ENCODE measurements around the gene ATP6V0A1. TPM values are rescaled to one million over a fixed set of nuclear protein-coding genes. Genes with fewer than 3 reads are reported as not detected.
A peak's percentile ranks its signal among the peaks of the same experiment; 100 is the strongest.

ATP6V0A1 gene
- total RNA-seq, 1 experiment from 2014 or later, result 55.1 TPM

GRCh38 chr17:42547001-42547461 is 88.4 kb downstream of the ATP6V0A1 start:
- no peaks in the 10 kb centered on the region for H3K27me3 ChIP-seq (ENCODE audit: insufficient read depth, low read depth)
- H3K36me3 ChIP-seq (ENCODE audit: low read depth), result no peaks in the 10 kb centered on the region
- no peak for TF ChIP-seq EZH2 (IDR thresholded peaks at IDR 0.05; ENCODE audit: low read depth)
- no peak for TF ChIP-seq CTCF (conservative IDR thresholded peaks at IDR 0.05)
- no peak overlapping the region for H3K4me2 ChIP-seq
- H2AFZ ChIP-seq, result no peak overlapping the region
- H3K79me2 ChIP-seq (ENCODE audit: low read depth), result no peaks in the 10 kb centered on the region
- intact Hi-C loops (cut with micrococcal nuclease; ENCODE audit: unreplicated experiment), result no loop called here
- ChIA-PET POLR2A (ENCODE audit: unreplicated experiment) (interaction anchor here (0.7 kb wide), 1 partner anchor 431 kb away, joined by 3 read pairs; no protein-coding TSS in a partner anchor), CTCF (no interaction called here)
- H3F3A ChIP-seq (ENCODE audit: insufficient read depth, low read depth), result peaks cover 19% of the 10 kb centered on the region; the same call in 1 of the 2 replicates
- no peak overlapping the region for H3K4me3 ChIP-seq
- peaks cover 2% of the 10 kb centered on the region for H3K4me1 ChIP-seq (replicated peaks; ENCODE audit: insufficient read depth)
- no peaks in the 10 kb centered on the region for H3K9me2 ChIP-seq (ENCODE audit: insufficient read depth)
- no peaks in the 10 kb centered on the region for H4K20me1 ChIP-seq (ENCODE audit: insufficient read depth)
- no peak for DNase-seq
- BruUV-seq (replicated peaks), result no TSS peak
- H3K27ac ChIP-seq, result no peak overlapping the region
- H3K9me3 ChIP-seq (ENCODE audit: insufficient read depth, low read depth), result no peaks in the 10 kb centered on the region

DNA sequence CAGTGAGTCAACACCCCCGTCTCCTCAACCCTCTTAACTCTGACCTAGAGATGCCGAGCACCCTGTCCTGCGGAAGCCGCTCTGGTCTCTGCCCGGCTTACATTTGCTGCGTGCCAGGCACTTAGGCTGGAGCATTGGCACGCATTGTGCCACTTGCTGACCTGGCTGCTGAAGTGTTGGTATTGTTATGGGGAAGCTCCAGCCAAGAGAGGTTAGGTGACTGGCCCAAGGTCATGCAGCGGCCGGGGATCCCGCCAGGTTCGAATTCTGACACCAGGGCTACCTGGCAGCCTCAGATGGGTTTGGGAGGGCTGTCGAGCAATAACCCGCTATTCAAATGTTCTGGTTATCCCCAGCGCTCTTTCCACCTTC is 89.0 kb downstream of the ATP6V0A1 start:
- TF ChIP-seq CTCF (conservative IDR thresholded peaks at IDR 0.05) (no peak), EZH2 (IDR thresholded peaks at IDR 0.05; ENCODE audit: low read depth) (no peak)
- H3K4me2 ChIP-seq, result no peak overlapping the region
- CTCF ChIA-PET, result interaction anchor here (0.7 to 1.6 kb wide), 2 partner anchors 16 to 137 kb away, joined by 3 to 4 read pairs; no protein-coding TSS in a partner anchor
- H3K9me3 ChIP-seq (ENCODE audit: insufficient read depth, low read depth), result no peaks in the 10 kb centered on the region
- H3K4me3 ChIP-seq, result no peak overlapping the region
- no peaks in the 10 kb centered on the region for H3K36me3 ChIP-seq (ENCODE audit: low read depth)
- no peaks in the 10 kb centered on the region for H3K4me1 ChIP-seq (replicated peaks; ENCODE audit: insufficient read depth)
- H3K27ac ChIP-seq, result no peak overlapping the region
- DNase-seq, result no peak
- H3F3A ChIP-seq (ENCODE audit: insufficient read depth, low read depth), result peaks cover 20% of the 10 kb centered on the region; the same call in 1 of the 2 replicates
- POLR2A ChIA-PET (ENCODE audit: unreplicated experiment), result interaction anchor here (0.6 to 0.7 kb wide), 2 partner anchors 101 to 157 kb away, joined by 3 read pairs; no protein-coding TSS in a partner anchor
- no peaks in the 10 kb centered on the region for H3K79me2 ChIP-seq (ENCODE audit: low read depth)
- intact Hi-C loops (cut with micrococcal nuclease; ENCODE audit: unreplicated experiment), result no loop called here
- H3K27me3 ChIP-seq (ENCODE audit: insufficient read depth, low read depth), result no peaks in the 10 kb centered on the region
- H3K9me2 ChIP-seq (ENCODE audit: insufficient read depth), result no peaks in the 10 kb centered on the region
- BruUV-seq (replicated peaks), result no TSS peak
- no peaks in the 10 kb centered on the region for H4K20me1 ChIP-seq (ENCODE audit: insufficient read depth)
- no peak overlapping the region for H2AFZ ChIP-seq

GRCh38 chr17:42548070-42548837 is 89.6 kb downstream of the ATP6V0A1 start:
- CTCF ChIA-PET, result interaction anchor here (0.7 to 1.6 kb wide), 2 partner anchors 16 to 137 kb away, joined by 3 to 4 read pairs; no protein-coding TSS in a partner anchor
- BruUV-seq (replicated peaks), result no TSS peak
- Histone ChIP-seq H3K4me2 (peak overlapping the region; percentile 40), H3F3A (ENCODE audit: insufficient read depth, low read depth) (peaks cover 20% of the 10 kb centered on the region; the same call in 1 of the 2 replicates), H3K9me2 (ENCODE audit: insufficient read depth) (no peaks in the 10 kb centered on the region), H3K9me3 (ENCODE audit: insufficient read depth, low read depth) (no peaks in the 10 kb centered on the region), H2AFZ (no peak overlapping the region), H3K27ac (no peak overlapping the region), H3K4me3 (peak overlapping the region; percentile 23; the same call in 1 of the 2 replicates), H3K36me3 (ENCODE audit: low read depth) (no peaks in the 10 kb centered on the region), H3K79me2 (ENCODE audit: low read depth) (0 out of 2 replicates have a peak, but pooled peaks cover 3% of the 10 kb centered on the region), H4K20me1 (ENCODE audit: insufficient read depth) (no peaks in the 10 kb centered on the region), H3K27me3 (ENCODE audit: insufficient read depth, low read depth) (no peaks in the 10 kb centered on the region), H3K4me1 (replicated peaks; ENCODE audit: insufficient read depth) (no peaks in the 10 kb centered on the region)
- intact Hi-C loops (cut with micrococcal nuclease; ENCODE audit: unreplicated experiment), result no loop called here
- POLR2A ChIA-PET (ENCODE audit: unreplicated experiment), result interaction anchor here (0.6 to 0.8 kb wide), 3 partner anchors 21 to 156 kb away, joined by 3 to 4 read pairs (median 3); no protein-coding TSS in a partner anchor
- DNase-seq, result peak in 1 of 2 experiments; percentile 84
- TF ChIP-seq CTCF (conservative IDR thresholded peaks at IDR 0.05) (0 out of 2 replicates have a peak, but pooled peaks have one; percentile 30), EZH2 (IDR thresholded peaks at IDR 0.05; ENCODE audit: low read depth) (no peak)
